ENCODE measurements around the gene WASF2. TPM values are rescaled to one million over a fixed set of nuclear protein-coding genes. Genes with fewer than 3 reads are reported as not detected.

Gene WASF2
- total and polyA plus RNA-seq, 2 experiments from 2014 or later: 32.7 to 53.4 TPM

DNA sequence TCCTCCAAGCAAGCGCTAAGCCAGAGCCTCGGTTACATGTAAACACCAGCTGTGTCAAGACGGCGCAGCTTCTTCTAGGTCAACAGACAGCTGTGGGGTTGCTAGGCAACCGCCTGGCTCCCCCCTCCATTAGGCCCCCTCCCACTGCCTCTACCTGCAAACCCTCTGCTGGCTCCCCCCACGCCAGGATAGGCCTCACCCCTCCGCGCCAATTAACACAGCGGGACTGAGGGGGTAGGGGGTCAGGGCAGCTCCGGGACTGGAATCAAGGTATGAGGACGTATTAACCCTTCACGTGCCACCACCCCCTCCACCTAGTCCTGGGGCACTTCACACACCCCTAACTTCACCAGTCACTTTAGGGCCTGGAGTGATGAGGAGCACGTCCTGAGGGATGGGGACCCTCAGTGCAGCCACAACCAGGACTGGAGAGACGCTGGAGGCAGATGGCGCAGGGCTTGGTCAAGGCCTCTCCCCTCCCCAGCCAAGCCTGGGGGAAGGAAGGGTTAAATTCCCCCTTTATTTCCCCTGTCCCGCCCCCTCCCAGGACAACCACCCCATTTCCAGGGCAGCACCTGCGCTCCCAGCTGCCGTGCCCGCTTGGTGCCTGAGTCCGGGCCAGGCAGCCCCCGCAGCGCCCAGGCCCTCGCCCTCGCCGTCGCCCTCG lies 37.4 kb upstream of the WASF2 start:
- H3K4me3 ChIP-seq: peak overlapping the region; percentile 38
- peaks cover 59% of the 10 kb centered on the region for H3K4me1 ChIP-seq (ENCODE audit: low read depth)
- TF ChIP-seq, protein P1, sequence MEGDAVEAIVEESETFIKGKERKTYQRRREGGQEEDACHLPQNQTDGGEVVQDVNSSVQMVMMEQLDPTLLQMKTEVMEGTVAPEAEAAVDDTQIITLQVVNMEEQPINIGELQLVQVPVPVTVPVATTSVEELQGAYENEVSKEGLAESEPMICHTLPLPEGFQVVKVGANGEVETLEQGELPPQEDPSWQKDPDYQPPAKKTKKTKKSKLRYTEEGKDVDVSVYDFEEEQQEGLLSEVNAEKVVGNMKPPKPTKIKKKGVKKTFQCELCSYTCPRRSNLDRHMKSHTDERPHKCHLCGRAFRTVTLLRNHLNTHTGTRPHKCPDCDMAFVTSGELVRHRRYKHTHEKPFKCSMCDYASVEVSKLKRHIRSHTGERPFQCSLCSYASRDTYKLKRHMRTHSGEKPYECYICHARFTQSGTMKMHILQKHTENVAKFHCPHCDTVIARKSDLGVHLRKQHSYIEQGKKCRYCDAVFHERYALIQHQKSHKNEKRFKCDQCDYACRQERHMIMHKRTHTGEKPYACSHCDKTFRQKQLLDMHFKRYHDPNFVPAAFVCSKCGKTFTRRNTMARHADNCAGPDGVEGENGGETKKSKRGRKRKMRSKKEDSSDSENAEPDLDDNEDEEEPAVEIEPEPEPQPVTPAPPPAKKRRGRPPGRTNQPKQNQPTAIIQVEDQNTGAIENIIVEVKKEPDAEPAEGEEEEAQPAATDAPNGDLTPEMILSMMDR (IDR thresholded peaks at IDR 0.05; ENCODE audit: low read depth, low read length): no peak
- peak; percentile 55 to 73 for DNase-seq (ENCODE audit: low read depth in 1 of 2, low spot score in 1 of 2)
- no peaks in the 10 kb centered on the region for H3K36me3 ChIP-seq
- no peaks in the 10 kb centered on the region for H3K9me3 ChIP-seq (ENCODE audit: low read depth)
- peak overlapping the region; percentile 94 for H3K27ac ChIP-seq
- no peaks in the 10 kb centered on the region for H3K27me3 ChIP-seq

DNA sequence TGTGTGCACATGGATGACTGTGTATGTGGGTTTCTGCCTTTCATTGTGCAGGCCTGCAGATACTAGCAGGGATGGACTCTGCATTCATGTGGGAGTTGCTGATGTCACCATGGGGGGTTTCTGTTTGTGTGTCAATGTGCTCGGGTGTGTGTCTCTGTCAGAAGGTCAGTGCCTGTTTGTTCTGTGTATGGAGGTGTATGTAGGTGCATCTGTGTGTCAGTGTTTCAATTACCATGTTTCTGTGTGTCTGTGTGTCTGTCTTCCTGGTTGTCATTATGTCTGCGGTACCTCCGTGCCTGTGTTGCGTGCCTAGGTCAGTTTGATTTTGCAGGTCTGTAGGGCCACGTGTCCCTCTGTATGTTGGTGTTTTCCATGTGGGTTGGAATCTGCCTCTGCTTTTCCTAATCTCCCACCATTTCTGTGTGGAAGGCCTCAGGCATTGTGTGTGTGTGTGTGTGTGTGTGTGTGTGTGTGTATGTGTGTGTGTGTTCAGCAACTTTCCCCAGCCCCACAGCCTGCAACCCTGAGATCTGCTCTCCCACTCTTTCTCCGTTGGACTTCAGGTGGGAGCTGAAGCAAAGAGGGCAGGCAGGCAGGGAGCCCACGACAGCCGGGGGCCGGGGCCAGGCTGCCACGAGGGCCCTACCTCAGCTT lies 36.7 kb upstream of the WASF2 start:
- no peaks in the 10 kb centered on the region for H3K27me3 ChIP-seq
- H3K27ac ChIP-seq: peak overlapping the region; percentile 94
- H3K4me3 ChIP-seq: peak overlapping the region; percentile 38
- peaks cover 62% of the 10 kb centered on the region for H3K4me1 ChIP-seq (ENCODE audit: low read depth)
- no peak for DNase-seq (ENCODE audit: low read depth in 1 of 2, low spot score in 1 of 2)
- no peaks in the 10 kb centered on the region for H3K36me3 ChIP-seq
- no peaks in the 10 kb centered on the region for H3K9me3 ChIP-seq (ENCODE audit: low read depth)
- TF ChIP-seq, protein P1 (IDR thresholded peaks at IDR 0.05; ENCODE audit: low read depth, low read length): no peak

DNA sequence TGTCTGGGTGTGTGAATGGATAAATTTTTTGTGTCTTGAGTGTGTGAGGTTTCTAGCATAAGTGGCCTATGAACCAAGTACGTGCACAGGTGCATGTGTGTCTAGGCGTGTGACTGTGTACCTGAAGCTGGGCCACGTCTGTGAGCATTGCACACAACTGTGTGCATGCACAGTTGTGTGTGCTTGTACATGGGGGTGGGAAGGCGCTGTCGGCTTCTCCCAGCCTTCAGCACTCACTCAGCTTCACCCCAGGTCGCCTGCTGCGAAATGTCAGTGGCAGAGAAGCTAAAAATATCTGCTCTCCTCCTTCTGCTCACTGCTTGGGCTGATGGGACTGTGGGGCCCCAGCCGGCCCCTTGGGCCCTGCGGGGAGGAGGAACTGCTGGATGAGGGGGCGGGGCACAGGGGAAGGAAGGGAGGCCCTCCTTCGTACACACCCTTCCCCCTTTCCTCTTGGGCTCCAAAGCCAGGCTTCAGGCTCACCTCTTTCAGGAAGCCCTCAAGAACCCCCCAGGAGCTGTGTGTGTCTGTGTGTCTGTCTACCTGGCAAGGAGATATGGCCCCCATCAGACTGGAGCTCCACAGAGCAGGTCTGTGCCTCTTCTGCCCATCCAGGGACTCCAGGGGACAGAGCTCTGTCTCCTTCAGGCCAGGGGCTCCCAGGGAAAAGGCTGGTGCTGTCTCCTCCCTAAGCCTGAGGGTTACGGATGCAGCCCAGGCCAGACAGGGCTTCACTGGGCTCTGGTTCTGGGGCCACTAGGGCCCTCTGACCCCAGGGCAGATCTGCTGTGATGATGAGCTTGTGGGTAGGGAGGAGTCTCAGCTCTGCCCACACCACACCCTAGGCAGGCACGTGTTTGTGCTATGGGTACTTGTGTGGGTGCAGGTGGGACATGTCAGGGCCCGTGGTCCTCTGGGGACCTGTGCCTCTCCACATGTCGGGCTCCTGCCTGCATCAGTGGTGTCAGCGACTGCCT lies 35.6 kb upstream of the WASF2 start:
- peak overlapping the region; percentile 38 for H3K4me3 ChIP-seq
- peak overlapping the region; percentile 94 for H3K27ac ChIP-seq

DNA sequence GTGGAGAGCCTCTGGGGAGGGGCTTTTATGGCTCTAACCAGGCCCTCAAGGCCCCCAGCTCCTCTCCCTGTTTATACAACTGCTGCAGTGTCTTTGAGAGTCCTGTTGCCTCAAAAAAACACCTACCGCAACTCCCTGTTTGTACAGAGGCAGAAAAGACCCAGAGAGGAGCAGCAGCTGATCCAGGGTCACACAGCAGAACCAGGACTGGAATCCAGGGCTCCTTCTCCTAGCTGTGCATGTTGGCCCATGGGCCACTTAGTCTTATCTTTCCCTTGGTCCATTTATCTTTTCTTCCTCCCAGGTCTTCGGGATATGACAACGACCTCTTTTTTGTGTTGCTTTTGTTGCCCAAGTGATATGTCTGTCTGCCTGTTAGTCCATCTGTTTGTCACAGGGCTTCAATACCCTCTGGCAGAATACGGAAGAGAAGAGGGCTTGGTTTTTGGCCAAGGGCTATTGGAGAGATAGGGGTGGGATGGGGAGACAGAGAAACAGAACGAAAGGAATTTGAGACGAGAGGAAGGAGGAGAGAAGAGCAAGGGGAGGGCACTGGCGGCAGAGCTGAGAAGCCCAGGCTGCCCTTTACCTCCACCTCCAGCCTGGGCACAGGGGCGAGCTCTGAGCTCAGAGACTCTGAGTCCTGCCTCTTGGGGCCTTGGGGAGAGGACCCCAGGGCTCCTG lies 33.5 kb upstream of the WASF2 start:
- peaks cover 70% of the 10 kb centered on the region for H3K4me1 ChIP-seq (ENCODE audit: low read depth)
- no peaks in the 10 kb centered on the region for H3K9me3 ChIP-seq (ENCODE audit: low read depth)
- H3K27ac ChIP-seq: peak overlapping the region; percentile 94
- H3K4me3 ChIP-seq: no peak overlapping the region
- TF ChIP-seq, protein P1 (IDR thresholded peaks at IDR 0.05; ENCODE audit: low read depth, low read length): no peak
- H3K36me3 ChIP-seq: no peaks in the 10 kb centered on the region
- no peaks in the 10 kb centered on the region for H3K27me3 ChIP-seq
- no peak for DNase-seq (ENCODE audit: low read depth in 1 of 2, low spot score in 1 of 2)

More for the DNA sequence above, 35.6 kb upstream of the WASF2 start:
- peak; percentile 75 to 96 for DNase-seq (ENCODE audit: low read depth in 1 of 2, low spot score in 1 of 2)
- Histone ChIP-seq H3K9me3 (ENCODE audit: low read depth) (no peaks in the 10 kb centered on the region), H3K4me1 (ENCODE audit: low read depth) (peaks cover 68% of the 10 kb centered on the region), H3K36me3 (no peaks in the 10 kb centered on the region), H3K27me3 (no peaks in the 10 kb centered on the region)
- TF ChIP-seq, protein P1 (IDR thresholded peaks at IDR 0.05; ENCODE audit: low read depth, low read length): no peak
